GM18505 (cell line): ENCODE data around the gene CMPK1.

Experiments used
- ATAC-seq: cut with Tn5 transposase; IDR thresholded peaks from one replicate; pipeline ENCODE4 v1.9.1; 2021; ENCODE audit not compliant: unreplicated experiment
- POLR2A ChIP-seq: IDR thresholded peaks from 4 replicates; pipeline ENCODE4 v1.6.1; 2011; ENCODE audit warnings: borderline replicate concordance; ENCODE audit not compliant: insufficient read depth, insufficient read length; ENCODE audit errors: extremely low read depth

Gene CMPK1

DNA sequence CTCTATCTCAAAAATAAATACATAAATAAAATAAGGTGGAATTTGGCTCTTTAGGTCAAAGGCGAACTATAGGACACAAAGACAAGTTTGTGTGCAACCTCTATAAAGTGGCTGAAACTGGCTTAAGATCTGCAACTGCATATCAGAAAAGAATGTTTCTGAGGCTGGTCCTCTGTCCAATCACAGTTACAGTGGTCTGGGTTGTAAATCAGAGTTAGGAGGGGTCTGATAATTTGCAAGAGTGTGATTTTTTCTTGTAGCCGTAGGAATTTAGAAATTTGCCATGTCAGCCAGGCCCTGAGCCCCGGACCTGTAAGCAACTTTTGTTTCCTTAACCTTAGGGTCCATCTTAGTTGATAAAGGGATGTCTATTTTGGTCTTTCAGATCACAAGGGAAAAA is 27.8 kb downstream of the CMPK1 start:
- no peak for ATAC-seq
- no peak for TF ChIP-seq POLR2A

DNA sequence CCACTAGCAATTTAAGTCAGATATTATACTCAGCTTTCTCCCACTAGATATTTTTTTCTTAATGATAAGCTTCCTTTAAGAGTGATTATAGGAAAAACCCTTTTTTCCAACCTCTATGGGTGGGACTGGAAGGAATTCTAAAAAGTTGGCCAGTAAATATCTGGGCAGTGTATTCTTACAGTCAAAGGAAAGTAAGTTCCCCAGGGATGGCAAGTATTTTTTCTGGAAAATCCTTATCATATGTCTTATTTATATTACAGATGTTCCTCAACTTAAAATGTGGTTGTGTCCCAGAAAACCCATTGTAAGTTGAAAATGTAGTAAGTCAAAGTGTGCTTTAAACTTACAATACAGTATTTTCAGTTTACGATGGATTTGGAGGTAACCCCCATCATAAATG is 29.2 kb downstream of the CMPK1 start:
- no peak for TF ChIP-seq POLR2A
- no peak for ATAC-seq

DNA sequence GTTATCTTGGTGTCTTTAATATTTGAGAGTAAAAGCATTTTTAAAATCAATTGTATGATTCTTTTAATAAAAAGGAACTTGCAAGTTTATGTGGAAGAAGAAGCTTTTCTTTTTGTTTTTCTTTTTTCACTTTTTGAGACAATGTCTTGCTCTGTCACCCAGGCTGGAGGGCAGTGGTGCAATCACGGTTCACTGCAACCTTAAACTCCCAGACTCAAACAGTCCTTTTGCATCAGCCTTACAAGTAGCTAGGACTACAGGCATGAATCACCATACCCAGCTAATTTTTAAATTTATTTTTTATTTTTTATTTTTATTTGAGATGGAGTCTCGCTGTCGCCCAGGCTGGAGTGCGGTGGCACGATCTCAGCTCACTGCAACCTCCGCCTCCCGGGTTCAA is 34.1 kb downstream of the CMPK1 start:
- ATAC-seq = no peak
- no peak for TF ChIP-seq POLR2A

DNA sequence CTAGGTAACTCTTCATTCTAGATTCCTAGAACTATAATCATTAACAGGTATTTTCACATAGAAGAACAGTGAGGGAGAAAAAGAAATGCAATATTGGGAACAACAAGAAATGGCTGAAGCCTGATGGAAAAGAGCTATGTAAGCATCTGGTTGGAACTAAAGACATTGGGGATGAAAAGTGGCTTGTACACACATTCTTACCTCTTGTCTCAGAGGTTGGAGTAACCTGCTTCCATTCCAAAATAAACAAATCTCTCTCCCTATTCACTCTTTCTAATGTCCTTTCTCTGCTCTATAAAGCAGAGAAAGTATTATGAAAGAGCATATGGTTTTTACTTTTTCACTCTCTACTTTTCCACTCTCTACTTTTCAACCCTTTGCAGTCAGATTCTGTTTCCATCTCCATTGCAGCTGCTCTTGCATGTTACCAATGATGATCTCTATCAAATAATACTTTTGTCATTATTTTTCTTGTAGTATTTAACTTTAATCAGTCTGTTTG is 37.5 kb downstream of the CMPK1 start:
- no peak for TF ChIP-seq POLR2A
- ATAC-seq = no peak

DNA sequence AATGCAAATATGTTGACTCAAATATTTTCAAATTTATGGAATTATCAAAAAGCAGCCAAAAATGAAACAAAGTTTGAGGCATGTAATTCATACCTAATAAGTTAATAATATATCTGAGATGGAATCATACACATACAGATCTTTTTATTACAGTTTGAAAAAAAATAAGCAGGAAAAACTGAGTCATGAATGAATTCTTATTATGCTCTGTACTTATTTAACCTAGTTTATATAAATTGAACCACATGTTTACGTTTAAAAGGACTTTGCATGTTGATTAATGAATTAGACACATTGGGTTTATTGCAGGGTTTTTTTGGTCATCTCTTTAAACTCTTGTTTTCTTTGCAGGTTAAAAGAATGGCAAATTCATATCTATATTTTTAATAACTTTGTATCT is 40.9 kb downstream of the CMPK1 start:
- TF ChIP-seq POLR2A = no peak
- no peak for ATAC-seq

DNA sequence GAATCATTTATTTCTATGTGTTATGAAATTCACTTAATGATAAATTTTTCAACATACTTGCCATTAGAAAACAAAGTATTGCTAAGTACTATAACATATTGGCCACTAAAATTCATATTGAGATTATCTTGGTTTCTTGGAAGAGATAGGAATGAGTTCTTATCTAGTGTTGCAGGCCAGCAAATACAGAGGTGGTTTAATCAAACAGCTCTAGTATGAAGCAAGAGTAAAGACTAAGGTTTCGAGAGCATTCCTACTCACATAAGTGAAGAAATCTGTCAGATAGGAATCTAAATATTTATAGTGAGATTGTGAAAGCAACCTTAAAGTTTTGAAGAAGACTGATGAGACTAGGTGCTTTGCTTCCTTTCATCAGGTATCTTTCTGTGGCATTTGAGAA is 44.6 kb downstream of the CMPK1 start:
- no peak for TF ChIP-seq POLR2A
- ATAC-seq = no peak

DNA sequence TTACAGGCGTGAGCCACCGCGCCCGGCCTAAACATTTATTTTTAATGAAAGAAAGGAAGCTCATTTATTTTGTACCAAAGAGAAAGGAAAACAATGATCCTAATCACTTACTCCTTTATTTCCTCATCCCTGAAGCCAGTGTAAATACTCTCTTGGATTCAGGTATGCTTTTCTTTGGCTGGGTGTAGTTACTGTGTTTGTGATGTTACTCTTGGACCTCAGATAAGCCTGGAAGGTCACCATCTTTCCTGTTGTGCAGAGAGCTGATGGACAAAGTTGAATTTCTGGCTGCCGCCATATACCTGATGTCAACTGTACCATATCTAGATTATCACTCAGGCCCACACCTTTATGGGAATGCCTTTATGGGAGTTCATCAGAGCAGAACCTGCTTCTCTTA is 47.1 kb downstream of the CMPK1 start:
- no peak for TF ChIP-seq POLR2A
- no peak for ATAC-seq

DNA sequence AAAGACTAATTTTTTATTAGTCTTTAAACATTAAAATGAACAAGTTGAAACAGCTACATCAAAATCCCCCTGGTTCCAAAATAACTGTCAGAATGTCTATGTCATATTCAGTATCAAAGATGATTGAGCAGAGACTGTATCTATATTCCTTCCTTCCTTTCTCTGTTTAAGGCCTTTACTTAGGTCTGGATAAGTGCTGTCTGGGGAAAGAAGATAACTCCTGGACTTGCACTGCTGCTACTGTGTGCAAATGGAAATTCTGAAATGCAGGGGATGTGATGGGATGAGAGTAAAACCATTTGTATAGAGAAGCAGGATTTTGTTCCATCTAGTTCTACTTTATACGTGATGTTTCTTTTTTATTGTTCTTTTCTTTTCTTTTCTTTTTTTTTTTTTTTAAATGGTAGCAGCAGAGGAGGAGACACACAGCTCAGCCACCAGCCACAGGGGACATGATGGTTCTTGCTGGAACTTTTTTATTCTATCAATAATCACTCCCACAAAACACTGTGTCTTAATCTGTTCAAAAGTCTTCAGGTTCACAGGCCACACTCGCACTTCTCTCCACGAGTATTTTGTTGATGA is 48.9 kb downstream of the CMPK1 start:
- no peak for TF ChIP-seq POLR2A
- ATAC-seq = no peak

DNA sequence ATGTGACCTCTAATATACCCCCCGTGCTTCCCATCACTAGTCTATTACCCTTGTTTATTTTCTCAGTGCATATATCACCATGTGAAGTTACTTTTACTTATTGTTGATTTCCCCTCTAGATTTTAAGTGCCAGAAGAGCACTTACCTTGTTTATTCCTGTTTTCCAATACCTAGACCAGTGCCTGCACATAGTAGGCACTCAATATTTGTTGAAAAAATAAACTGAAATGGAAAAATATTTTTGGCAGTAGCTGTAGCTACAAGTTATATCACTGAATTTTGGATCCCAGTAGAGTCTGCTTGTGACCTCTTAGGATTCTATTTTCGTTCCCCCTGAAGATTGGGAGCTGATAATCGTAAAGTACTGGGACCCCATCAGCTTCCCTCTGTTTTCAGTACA is 50.5 kb downstream of the CMPK1 start:
- no peak for TF ChIP-seq POLR2A
- no peak for ATAC-seq

DNA sequence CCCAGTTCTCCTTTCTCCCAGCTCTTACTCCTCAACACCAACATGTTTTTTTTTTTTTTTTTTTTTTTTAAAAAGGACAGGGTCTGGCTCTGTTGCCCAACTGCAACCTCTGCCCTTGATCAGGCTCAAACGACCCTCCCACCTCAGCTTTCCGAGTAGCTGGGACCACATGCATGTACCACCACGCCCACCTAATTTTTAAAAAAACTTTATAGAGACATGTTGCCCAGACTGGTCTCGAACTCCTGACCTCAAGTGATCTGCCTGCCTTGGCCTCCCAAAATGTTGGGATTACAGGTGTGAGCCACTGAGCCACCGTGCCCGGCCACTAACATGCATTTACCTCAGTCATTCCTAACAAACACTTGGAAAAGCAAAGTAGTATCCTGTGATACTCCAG is 51.4 kb downstream of the CMPK1 start:
- ATAC-seq = no peak
- no peak for TF ChIP-seq POLR2A

DNA sequence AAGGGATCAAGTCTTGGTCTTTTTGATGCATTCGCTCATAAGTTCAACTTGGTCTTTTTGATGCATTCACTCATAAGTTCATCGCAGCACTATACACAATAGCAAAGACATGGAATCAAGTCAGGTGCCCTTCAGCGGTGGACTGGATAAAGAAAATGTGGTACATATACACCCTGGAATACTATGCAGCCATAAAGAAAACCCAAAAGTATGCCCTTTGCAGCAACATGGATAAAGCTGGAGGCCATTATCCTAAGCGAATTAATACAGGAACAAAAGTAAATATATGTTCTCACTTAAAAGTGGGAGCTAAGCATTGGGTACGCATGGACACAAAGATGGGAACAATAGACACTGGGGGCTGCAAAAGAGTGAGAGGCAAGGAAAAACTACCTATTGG is 52.7 kb downstream of the CMPK1 start:
- no peak for TF ChIP-seq POLR2A
- no peak for ATAC-seq

DNA sequence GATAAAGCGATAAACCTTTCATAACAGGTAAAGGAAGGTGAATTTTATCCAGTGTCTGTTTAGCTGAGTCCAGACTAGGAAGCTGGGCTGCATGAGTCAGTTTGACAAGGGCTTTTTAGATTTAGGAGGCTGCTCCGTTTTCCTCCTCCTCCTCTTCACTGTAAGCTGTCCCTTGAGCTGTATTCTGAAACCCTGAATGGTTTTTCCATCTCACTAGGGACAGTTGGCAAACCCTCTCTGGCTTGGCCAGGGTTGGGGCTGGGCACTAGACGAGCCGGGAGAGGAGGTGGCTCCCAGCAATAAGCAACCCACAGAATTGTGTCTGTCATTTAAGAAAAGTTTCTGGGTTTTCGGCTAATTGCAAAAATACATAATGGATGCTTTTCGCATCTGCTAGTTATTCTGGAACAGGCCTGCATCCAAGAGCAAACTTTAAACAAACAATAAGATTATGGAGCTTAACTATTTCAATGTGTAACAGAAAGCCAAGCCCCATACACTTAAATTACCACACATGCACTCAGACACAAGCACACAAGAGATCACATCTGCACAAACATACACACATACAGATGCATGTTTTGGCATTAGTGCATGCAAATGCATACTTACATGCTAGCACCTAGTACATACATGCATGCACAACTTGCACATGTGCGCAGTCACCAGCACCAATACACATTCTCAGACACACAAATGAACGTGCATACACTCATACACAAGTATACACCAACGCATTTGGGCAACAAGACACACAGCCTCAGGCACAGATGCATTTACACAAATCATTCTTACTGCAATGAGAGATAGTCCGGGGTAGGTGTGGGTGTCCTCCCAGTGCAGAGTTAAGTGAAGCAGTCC is 54.7 kb downstream of the CMPK1 start:
- ATAC-seq = no peak
- TF ChIP-seq POLR2A = no peak

DNA sequence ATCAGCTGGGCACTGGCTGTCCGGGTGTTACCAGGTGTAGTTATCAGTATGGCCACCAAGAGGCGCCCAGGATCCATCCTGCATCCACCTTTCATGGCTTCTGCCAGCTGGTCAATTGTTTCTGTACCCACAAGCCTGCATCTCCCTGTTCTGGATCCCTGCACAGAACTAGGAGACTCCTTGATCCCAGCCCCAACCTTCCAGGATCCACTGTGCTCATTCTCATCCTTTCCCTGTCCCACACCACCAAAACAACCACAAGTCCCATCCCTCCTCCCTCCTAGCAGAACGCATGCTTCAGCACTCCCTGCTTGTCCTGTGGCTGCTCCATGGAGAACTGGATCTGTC is 55.3 kb downstream of the CMPK1 start:
- TF ChIP-seq POLR2A = no peak
- no peak for ATAC-seq

DNA sequence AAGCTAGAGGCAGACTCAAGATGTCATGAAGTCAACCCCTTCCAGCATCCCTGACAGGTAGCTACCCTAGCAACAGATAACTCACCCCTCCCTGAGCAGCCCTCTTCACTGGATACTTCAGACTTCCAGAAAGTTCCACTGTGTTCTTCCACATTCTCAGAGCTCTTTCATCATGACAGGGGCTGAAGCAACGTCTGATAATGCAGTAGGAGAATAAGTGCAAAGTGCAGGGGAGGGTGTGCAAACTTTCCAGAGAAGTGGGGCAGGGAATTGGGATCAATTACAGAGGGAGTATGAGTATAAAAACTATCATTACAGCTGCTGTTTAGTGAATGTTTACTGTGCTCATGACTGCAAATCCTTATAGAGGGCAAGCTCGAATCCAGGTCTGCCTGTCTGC is 56.1 kb downstream of the CMPK1 start:
- ATAC-seq = no peak
- no peak for TF ChIP-seq POLR2A

DNA sequence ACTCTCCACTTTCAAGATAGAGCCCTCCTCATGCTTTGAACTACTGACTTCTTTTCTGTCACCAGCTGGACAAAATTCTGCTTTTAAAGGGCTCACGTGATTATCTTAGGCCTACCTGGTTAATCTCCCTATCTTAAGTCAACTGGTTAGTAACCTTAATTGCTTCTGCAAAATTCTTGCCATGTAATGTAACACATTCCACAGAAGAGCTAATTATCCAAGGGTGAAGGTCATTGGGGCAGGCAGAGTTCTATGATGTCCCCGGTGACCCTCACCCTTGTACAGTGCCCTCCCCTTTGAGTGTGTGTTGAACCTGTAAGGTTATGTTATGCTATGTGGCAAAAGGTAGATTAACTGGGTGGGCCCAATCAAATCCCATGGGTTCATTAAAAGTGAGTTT is 57.3 kb downstream of the CMPK1 start:
- no peak for TF ChIP-seq POLR2A
- ATAC-seq = no peak

DNA sequence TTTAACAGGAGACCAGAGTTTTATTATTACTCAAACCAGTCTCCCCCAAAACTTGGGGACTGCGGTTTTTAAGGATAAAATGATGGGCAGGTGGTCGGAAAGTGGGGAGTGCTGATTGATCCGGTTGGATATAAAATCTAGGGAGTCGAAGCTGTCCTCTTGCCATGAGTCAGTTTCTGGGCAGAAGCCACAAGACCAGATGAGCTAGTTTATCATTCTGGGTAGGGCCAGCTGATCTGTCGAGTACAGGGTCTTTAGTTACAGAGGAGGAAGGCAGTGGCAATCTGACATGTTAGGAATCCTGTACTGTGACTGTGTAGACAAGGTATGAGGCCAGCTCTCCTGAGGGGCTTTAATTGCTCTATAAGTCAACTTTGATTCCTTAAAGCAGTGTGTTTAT is 59.6 kb downstream of the CMPK1 start:
- no peak for ATAC-seq
- no peak for TF ChIP-seq POLR2A
